Measurements from ENCODE around the gene PRKG1.
"Not testable (repeated sequence)": the region's sequence is repeated elsewhere in the genome, so short reads cannot be mapped to it uniquely, and the experiment has no call there.

PRKG1 gene

DNA sequence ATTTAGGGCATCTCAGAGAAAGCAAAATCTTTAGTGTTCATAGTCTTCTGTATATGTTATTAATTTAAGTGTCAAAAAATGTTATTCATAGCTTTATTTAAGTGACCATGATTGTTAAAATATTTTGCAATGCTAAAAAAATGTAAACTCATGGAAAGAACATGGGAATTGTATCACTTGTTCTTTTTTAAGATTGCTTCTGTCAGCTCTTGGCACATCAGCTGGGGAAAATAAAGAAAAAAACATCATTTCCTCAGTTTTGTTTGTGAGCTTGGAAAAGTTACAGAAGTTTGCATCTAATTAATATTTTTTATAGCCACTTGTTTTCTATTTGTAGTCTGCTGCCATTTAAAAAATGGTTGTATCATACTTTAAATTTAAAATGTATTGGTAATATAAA lies 911.0 kb downstream of the PRKG1 start:
- no peak for DNase-seq

DNA sequence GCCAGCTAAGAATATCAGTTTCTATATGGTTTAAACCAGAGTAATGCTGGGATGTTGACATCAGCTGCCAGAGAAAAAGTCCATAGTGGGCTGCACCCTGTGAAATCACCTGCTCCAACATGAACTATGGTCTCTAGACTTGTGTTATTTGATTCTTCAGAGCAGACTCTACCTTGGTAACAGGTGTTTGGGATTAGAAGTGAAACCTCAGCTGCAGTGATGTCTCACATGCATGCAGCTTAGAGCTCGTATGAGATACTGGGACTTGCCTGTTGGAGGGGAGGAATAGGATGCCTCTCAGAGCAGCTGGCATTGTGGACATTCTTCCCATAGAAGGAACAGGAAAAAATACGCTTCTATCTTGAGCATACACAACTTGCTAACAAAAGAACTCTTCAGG lies 912.2 kb downstream of the PRKG1 start:
- DNase-seq = no peak

DNA sequence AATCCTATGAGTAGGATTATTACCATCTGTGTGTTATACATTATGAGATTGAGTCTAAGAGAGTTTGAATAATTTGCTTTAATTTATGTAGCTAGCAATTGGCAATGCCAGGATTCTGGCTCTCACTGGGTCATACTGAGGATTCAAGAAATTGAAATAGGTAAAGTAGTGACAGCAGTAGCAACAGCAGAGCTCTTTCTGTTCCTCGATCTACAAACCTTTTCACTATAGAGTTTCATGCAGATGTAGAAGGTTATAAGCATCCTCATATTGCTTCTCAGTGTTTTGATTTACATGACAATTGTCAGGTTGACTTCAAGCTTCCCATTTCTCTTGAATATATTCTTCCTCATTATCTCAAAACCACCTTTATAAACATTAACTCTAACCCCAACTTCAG lies 919.2 kb downstream of the PRKG1 start:
- DNase-seq = no peak

DNA sequence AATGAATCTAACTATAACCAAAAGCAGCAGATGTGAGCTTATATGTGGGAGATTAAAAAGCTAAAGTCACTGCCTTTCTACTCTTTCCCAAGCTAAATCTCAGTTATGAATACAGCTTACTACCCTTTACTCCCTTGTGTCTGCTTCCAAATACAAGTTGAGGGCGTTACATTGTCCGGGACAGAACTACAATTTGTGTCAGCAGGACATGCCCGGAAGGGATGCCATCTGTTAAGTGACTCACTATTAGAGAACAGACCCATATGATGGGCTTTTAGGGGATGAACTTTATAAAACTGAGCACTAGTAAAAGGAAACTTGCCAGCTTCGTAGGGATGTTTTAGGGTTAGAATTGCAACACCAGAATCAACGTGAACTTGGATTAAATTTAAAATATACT lies 924.8 kb downstream of the PRKG1 start:
- DNase-seq = no peak

DNA sequence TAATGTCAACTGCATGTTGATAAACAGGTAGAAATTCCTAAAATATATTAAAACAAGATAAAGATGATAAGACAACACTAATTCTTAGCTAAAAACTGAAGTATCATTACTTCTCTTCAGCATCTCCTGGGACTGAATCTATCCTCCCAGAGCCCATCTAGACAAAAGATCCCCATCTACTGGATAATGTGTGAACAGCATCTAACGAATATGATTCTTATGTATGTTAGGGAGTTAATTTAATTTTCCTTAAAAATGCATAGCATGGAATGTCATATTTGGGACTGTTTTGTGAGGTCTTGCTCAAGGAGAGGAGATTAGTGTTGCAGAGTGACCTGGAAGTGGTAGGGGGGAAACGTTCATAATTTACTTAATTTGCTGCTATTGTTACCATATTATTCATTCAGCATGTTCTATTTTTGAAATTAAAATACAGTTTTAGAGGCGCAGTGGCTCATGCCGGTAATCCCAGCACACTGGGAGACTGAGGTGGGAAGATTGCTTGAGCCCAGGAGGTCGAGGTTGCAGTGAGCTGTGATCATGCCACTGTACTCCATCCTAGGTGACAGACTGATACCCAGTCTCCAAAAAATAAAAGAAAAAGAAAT lies 930.2 kb downstream of the PRKG1 start:
- no peak for DNase-seq

DNA sequence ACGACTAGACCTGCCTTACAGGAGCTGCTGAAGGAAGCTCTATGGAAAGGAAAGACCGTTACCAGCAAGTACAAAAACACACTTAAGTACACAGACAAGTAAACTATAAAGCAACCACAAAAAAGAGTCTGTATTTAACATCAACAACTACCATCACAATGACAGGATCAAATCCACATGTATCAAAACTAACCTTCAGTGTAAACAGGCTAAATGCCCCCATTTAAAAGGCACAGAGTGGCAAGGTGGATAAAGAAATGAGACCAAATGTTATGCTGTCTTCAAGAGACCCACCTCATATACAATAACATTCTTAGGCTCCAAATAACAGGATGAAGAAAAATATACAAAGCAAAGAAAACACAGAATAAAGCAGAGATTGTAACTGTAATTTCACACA lies 932.8 kb downstream of the PRKG1 start:
- no peak for DNase-seq

DNA sequence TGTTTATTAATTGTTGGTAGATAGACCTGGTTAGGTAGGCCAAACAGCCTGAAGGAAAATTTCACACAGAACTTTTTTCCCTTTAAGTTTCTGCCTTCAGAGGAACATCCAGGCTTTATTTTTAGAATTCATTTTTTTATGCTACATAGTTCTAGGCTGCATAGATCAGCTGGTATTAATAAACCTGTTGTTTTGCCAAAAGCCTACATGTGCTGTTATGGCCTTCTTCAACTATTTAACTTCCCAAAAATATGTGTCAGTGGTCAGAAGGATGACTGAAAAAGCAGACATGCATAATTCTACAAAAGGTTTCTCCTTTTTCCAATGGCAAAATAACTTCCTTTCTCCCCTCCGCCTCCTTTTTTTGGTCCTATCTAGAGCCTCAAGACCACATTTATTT lies 936.8 kb downstream of the PRKG1 start:
- no peak for DNase-seq

DNA sequence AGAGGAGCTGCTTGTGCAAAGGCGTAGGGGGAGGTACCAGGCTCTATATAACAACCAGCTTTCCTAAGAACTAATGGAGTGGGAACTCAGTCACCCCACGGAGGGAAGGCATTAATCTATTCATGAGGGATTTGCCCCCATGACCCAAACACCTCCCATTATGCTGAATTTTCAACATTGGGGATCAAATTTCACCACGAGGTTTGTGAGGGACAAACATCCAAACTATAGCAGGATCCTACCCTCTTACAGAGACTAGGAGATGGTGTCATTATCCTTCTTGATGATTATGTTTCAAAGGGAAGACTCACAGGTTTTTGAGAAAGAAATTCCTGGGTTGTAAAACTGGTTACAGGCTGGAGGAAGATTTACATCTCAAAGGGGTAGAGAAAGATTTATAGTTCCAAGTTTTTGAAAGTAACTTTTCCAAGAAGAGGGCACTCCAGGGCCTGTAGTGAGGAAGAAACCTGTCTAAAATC lies 944.8 kb downstream of the PRKG1 start:
- DNase-seq = no peak

DNA sequence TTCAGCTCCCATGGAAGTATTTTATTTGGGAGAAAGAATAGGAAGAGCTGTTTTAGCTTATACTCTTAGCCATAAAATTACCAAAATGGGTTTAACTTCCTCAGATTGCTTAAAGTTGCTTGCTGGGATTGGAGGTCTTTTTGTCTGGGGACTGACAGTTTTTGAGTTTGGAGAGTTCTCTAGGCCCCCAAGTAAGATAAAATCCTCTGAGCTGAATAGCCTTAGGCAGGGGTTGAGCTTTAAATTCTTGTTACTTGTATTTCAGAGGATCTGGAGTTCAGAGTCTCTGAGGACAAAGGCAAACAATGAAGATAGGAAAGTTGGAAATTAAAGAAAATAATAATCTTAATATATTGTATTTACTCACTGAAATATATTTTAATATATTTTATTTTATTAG lies 945.4 kb downstream of the PRKG1 start:
- no peak for DNase-seq

DNA sequence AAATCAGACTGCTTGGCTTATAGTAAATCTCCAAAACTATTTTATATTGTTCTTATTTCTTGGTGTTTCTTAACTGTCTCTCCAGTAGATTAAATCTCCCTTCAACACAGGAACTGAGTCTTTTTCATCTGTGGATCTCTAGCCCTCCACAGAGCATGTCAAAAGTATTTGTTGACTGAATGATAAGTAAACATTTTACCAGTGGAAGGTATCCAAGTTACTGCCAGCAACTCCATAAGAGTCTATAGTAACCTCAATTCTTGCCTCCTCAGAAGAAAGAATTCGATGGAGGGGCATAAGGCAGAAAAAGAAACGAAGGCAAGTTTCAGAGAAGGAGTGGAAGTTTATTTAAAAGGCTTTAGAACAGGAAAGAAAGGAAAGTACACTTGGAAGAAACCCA lies 945.9 kb downstream of the PRKG1 start:
- no peak for DNase-seq

DNA sequence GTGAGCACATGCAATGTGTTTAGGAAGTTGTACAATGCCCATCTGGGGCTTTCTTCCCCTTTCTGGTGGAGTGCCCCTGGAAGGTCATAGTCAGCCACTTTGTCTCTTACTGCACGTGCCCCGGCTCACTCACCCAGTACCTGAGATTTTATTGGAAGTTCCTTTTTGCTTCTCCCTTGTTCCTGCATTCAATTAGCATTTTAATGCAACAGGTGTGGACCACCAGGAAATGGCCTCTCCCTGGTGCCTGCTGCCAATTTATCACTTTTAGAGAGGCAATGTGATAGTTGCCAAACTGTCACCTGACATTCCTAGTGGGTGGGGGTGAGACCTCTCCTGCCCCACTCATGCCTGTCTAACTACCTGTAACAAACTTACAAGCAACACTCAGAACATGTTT lies 946.4 kb downstream of the PRKG1 start:
- DNase-seq = no peak

DNA sequence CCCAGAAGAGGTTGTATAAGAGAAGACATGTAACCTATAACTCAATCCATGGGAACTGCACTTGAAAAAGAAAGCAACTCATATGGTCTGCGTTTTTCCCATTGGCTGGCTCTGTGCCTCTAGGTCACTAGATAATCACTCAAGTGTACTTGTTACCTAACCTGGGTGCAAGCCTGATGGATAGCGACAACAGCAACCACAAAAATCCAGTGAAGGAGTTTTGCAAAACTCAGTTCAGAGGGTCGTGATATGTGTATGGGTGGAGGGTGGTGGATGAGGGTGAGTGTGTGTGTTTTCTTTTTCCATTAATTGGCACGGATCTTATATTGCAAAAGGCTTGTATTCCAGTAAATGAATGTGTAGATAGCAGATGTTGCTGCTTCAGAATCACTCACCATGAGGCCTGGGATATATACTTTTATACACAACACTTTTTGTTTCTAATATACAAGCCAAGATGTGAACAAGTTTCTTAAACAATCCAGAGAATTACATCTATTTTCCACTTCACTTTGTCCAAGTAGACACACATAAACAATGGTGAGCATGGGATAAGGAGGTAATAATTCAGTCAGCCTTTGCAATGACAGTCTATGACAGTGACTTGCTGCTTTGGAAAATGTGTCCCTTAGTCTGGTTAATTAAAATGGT lies 952.9 kb downstream of the PRKG1 start:
- no peak for DNase-seq

DNA sequence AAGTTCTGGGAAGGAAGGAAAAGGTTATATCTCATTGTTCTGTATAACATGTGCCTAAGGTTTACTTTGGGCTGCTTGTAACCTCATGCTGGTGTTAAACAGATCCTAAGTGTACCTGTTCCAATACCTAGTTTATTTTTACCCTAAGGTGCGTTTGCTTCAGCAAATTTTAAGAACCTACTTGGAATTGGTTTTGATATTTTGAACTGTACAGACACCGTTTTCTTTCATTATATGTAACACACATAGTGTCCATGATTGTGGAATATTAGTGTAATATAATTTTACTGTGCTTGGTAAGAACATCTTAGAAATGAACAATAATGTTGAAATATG lies 954.2 kb downstream of the PRKG1 start:
- DNase-seq = no peak

DNA sequence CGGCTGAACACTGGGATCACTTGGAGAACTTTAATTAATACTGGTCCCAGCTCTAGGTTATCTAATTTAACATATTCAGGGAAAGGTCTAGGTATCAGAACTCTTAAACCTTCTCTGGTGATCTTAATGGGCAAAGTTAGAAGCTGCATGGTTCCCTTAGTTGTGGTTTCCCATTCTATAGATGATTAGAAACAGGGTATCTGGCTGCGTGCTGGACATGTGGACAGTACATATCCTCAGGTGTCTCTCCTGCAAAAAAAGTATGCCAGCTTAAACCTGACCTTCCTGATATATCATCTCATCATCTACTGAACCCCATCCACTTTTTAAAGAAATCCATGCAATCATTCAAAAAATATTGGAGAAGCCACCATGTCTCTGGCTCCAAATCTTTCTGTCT lies 955.3 kb downstream of the PRKG1 start:
- DNase-seq = no peak

DNA sequence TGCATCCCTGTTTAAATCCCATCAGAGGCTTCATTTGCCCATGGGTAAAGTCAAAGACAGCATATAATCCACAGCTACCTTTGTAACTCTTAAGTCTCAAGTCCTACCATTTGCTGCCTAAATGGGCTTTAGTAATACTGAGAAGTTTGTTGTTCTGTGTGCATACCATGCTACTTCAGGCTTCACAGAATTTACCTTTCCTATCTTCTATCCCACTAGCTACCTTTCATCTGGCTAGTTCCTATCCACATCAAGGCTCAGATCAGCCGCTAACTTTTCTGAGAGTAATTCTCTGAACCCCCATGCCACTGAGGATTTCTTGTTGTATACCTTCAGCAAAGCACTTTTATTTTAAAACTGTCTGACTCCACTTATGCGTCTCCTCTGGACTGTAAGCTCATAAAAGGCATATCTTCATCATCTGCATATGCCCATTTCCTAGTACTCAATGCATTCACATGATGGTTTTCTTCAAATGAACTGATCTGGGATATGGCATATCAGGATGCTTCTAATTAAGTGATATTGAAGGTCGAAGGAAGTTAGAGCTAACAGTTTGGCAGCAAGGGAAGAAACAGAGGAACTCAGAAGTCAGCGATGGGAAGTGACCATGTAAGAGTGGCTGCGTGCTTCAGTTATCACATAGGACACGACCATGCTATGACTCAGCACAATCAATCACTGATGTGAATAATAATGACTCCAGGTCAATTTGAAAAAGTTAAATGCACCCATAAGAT lies 955.9 kb downstream of the PRKG1 start:
- DNase-seq = no peak

DNA sequence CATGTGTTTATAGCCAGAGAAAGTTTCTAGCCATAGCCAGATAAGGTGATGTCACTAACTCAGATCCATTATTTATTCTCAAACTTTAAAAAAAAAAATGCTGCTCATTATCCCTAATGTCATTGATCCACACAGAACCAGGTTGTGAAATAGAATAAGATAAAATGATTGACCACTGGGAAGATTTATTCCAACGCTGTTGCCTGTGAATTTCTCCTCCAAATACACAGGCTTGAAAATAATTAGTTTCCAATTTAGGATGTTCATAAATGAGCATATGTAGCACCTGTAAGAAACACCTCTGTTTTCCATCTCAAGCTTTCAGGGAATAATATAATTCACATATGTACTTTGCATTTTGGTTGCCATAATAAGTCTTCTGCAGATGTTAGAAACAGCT lies 956.7 kb downstream of the PRKG1 start:
- no peak for DNase-seq

DNA sequence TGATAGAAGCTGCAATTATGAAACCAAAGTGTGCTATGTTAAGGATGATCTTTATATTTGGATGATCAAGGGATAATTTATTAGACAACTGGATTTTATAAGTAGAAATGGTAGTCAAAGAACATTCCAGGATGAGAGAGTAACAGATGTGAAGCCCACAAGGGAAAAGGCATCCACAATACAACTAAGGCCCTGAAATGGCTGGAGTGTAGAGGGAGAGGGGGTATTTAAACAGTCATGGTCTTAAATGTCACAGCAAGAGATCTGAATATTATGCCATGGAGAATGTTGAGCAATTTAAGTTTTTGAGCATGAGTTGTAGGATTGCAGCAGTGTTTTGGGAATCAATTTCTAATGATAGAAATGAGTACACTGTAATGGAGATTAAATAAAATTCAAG lies 957.5 kb downstream of the PRKG1 start:
- DNase-seq = no peak

DNA sequence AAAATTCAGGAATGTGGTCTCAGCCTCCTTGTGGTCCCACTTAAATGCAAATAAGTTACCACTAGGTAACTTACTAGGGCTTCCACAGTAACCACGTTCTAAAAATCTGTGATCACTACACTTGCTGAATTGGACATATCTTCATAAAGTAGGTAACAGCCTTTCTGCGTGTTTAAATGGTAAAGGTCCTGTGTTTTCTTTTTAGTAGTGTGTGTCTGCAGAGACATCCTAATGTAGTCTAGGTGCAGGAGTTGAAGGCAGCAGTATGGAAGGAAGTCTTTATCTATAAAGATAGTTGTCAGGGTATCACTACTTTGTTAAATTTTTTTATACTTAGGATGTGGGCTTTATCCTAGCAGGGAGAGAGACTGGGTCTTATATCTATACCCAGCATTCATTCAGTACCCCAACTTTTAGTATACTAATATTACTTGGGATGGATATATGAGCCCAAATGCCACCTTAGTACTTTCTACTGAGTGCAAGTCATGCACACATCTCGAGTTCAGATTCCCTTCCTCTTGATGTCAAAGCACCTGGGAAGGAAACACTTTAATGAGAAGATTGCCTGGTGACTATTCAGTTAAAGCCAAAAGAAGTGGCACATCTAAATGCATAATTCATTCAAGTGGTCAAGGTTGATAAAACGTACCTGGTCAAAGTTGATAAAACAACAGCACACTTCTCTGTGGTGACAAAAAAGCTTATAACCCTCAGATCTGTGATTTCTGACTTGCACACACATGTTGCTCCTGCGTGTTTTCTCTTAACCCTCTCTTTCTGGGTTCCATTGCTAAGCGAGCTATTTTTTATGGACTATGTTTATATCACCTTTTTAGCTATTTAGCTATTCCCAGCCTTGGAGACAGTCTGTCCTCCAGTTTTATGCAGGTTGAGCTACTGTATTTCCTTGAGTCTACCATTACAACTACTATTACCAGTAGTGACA lies 958.7 kb downstream of the PRKG1 start:
- DNase-seq = no peak

DNA sequence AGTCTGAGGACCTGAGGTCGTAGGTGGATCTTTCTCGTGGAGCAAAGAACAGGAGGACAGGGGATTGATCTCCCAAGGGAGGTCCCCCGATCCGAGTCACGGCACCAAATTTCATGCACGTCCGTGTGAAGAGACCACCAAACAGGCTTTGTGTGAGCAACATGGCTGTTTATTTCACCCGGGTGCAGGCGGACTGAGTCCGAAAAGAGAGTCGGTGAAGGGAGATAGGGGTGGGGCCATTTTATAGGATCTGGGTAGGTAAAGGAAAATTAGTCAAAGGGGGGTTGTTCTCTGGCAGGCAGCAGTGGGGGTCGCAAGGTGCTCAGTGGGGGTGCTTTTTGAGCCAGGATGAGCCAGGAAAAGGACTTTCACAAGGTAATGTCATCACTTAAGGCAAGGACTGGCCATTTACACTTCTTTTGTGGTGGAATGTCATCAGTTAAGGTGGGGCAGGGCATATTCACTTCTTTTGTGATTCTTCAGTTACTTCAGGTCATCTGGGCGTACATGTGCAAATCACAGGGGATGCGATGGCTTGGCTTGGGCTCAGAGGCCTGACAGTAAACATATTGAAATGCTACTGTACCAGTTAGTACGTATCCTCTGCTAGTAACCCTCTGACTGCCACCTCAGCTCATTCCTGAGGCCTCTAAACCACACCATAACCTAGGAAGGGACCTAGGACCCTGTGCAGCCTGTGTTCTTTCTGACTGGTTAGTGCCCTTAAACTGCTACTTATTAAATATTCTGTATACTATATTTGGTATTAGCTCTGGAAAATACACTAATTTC lies 964.9 kb downstream of the PRKG1 start:
- DNase-seq = not testable (repeated sequence)

DNA sequence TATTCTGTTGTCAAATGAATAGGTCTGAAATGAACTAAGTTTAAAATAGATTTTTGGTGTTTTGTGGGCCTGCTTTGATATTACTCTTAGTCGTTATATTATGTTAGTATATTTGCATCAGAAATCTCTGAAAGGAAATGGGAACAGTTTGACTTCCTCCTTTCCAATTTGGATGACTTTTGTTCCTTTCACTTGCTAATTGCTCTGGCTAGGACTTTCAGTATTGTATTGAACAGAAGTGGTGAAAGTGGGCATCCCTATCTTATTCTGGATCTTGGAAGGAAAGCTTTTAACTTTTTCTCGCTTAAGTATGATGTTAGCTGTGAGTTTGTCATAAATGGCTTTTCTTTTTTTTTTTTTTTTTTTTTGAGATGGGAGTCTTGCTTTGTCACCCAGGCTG lies 966.2 kb downstream of the PRKG1 start:
- no peak for DNase-seq

DNA sequence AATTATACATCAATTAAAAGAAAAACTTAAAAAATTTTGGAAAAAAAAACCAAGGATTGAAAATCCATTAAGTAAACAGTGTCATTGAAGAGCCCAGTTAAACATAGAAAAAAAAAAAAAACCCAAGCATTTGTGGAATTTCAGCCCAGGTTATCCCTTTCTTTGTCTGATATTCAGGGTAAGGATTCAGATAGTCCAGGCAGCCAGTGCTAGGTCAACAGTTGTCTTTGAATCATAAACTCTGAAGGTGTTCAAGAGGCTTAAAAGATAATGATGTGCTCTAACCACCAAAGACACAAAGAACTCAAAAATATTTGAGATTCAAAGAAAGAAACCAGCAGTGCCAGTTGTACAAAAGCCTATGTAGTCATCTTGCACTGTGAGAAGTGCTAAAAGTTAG lies 969.5 kb downstream of the PRKG1 start:
- no peak for DNase-seq

DNA sequence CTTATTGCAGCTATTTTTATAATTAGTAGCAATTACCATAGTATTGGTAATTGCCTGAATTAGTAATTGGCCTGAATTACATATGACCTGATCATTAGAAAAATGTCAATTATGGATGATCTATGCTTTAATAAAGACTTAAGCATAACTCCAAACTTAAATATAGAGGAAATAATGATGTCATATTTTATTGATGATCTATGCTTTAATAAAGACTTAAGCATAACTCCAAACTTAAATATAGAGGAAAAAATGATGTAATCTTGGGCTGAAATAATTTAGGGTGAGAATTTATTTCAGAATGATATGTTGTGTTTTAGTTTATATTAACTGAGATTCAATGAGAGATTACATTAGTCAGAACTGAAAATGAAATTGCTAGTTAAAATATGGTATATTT lies 973.8 kb downstream of the PRKG1 start:
- no peak for DNase-seq

All from activated naive CD4-positive, alpha-beta T cell treated with anti-CD3 and anti-CD28 coated beads, Interleukin-2, amount 50 U/mL, for 16 hours (primary cell).